NOMO-1 treated with dmso at 0.1 percent for 144 hours (cell line): ENCODE measurements around the gene SREBF1.

Experiments used
- DNase-seq: peaks from one replicate; lab custom pipeline; 2025; ENCODE audit not compliant: unreplicated experiment; lab: John Stamatoyannopoulos, UW

SREBF1 gene

DNA sequence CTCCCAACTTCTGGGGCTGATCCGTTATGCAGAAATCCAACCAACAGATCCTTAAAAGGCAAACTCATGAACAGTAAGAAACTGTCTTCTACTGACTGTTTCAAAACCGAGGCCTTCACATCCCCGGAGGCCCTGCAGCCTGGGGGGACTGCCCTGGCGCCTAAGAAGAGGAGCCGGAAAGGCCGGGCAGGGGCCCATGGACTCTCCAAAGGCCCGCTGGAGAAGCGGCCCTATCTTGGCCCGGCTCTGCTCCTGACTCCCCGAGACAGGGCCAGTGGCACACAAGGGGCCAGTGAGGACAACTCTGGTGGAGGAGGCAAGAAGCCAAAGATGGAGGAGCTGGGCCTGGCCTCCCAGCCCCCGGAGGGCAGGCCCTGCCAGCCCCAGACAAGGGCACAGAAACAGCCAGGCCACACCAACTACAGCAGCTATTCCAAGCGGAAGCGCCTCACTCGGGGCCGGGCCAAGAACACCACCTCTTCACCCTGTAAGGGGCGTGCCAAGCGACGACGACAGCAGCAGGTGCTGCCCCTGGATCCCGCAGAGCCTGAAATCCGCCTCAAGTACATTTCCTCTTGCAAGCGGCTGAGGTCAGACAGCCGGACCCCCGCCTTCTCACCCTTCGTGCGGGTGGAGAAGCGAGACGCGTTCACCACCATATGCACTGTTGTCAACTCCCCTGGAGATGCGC lies 39.5 kb downstream of the SREBF1 start:
- no peak for DNase-seq

DNA sequence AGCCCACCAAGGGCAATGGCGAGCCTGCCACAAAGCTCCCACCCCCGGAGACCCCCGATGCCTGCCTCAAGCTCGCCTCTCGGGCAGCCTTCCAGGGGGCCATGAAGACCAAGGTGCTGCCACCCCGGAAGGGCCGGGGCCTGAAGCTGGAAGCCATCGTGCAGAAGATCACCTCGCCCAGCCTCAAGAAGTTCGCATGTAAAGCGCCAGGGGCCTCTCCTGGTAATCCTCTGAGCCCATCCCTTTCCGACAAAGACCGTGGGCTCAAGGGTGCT lies 40.1 kb downstream of the SREBF1 start:
- DNase-seq: no peak

DNA sequence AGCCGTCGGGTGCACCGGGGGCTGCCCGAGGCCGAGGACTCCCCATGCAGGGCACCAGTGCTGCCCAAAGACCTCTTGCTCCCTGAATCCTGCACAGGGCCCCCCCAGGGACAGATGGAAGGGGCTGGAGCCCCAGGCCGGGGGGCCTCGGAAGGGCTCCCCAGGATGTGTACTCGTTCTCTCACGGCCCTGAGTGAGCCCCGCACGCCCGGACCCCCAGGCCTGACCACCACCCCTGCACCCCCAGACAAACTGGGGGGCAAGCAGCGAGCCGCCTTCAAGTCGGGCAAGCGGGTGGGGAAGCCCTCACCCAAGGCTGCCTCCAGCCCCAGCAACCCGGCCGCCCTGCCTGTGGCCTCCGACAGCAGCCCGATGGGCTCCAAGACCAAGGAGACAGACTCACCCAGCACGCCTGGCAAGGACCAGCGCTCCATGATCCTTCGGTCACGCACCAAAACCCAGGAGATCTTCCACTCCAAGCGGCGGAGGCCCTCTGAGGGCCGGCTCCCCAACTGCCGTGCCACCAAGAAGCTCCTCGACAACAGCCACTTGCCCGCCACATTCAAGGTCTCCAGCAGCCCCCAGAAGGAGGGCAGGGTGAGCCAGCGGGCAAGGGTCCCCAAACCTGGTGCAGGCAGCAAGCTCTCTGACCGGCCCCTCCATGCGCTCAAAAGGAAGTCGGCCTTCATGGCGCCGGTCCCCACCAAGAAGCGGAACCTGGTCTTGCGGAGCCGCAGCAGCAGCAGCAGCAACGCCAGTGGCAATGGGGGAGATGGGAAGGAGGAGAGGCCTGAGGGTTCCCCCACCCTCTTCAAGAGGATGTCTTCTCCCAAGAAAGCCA lies 40.6 kb downstream of the SREBF1 start:
- DNase-seq: no peak

DNA sequence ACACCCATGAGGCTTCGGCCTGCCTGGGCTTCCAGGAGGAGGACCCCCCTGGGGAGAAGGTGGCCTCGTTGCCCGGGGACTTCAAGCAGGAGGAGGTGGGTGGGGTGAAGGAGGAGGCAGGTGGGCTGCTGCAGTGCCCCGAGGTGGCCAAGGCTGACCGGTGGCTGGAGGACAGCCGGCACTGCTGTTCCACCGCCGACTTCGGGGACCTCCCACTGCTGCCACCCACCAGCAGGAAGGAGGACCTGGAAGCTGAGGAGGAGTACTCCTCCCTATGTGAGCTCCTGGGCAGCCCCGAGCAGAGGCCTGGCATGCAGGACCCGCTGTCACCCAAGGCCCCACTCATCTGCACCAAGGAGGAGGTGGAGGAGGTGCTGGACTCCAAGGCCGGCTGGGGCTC lies 41.5 kb downstream of the SREBF1 start:
- no peak for DNase-seq

DNA sequence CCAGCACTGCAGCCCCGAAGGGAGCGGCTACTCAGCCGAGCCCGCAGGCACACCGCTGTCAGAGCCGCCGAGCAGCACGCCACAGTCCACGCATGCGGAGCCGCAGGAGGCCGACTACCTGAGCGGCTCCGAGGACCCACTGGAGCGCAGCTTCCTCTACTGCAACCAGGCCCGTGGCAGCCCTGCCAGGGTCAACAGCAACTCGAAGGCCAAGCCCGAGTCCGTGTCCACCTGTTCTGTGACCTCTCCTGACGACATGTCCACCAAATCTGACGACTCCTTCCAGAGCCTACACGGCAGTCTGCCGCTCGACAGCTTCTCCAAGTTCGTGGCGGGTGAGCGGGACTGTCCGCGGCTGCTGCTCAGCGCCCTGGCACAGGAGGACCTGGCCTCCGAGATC lies 42.4 kb downstream of the SREBF1 start:
- DNase-seq: no peak

DNA sequence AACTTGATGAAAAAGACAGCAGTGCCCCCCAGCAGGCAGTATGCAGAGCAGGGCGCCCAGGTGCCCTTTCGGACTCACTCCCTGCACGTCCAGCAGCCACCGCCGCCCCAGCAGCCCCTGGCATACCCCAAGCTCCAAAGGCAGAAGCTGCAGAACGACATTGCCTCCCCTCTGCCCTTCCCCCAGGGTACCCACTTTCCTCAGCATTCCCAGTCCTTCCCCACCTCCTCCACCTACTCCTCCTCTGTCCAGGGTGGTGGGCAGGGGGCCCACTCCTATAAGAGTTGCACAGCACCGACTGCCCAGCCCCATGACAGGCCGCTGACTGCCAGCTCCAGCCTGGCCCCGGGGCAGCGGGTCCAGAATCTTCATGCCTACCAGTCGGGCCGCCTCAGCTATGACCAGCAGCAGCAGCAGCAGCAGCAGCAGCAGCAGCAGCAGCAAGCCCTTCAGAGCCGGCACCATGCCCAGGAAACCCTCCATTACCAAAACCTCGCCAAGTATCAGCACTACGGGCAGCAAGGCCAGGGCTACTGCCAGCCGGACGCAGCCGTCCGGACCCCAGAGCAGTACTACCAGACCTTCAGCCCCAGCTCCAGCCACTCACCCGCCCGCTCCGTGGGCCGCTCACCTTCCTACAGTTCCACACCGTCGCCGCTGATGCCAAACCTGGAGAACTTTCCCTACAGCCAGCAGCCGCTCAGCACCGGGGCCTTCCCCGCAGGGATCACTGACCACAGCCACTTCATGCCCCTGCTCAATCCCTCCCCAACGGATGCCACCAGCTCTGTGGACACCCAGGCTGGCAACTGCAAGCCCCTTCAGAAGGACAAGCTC lies 43.2 kb downstream of the SREBF1 start:
- no peak for DNase-seq

DNA sequence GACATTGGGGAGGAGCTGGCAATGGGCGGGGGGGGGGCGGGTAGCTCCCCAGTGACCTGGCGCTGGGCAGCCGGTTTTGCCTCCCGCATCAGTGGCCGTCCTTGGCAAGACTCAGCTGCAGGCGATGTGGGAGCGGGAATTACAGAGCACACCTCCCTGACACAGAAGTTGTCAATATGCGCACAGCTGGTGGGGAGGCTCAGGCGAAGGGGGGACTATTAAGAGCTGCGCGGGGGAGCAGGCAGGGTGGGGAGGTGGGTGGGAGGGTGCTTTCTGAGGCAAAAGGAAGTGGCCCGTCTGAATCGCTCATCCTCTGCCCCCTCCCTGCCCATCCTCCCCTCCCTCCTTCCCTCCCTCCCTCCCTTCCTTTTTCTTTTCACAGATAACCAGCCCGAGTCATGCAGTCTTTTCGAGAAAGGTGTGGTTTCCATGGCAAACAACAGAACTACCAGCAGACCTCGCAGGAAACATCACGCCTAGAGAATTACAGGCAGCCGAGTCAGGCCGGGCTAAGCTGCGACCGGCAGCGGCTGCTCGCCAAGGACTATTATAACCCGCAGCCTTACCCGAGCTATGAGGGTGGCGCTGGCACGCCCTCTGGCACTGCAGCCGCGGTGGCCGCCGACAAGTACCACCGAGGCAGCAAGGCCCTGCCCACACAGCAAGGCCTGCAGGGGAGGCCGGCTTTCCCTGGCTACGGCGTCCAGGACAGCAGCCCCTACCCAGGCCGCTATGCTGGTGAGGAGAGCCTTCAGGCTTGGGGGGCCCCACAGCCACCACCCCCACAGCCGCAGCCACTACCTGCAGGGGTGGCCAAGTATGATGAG lies 44.0 kb downstream of the SREBF1 start:
- no peak for DNase-seq

DNA sequence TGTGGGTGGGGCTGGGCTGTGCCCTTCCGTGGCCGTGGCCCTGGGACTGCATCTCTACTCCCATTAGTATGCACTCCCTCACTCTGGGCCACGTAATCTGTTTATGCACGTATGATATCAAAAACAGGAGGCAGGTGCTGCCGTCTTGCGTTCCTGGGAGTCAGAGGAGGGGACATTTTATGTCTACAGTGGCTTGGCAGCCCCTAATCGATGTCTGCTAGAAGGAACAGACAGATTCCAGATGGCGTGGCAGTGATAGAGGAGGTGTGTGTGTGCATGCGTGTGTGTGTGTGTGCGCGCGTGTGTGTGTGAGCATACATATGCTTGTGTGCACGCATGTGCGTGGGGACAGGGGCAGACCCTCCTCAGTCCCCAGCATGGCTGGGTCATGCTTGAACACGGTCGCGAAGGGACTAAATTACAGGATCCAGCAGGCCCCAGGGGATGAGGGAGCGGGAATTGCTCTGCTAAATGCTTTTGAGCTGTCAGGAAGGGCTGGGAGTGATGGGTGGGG lies 44.7 kb downstream of the SREBF1 start:
- DNase-seq: no peak

DNA sequence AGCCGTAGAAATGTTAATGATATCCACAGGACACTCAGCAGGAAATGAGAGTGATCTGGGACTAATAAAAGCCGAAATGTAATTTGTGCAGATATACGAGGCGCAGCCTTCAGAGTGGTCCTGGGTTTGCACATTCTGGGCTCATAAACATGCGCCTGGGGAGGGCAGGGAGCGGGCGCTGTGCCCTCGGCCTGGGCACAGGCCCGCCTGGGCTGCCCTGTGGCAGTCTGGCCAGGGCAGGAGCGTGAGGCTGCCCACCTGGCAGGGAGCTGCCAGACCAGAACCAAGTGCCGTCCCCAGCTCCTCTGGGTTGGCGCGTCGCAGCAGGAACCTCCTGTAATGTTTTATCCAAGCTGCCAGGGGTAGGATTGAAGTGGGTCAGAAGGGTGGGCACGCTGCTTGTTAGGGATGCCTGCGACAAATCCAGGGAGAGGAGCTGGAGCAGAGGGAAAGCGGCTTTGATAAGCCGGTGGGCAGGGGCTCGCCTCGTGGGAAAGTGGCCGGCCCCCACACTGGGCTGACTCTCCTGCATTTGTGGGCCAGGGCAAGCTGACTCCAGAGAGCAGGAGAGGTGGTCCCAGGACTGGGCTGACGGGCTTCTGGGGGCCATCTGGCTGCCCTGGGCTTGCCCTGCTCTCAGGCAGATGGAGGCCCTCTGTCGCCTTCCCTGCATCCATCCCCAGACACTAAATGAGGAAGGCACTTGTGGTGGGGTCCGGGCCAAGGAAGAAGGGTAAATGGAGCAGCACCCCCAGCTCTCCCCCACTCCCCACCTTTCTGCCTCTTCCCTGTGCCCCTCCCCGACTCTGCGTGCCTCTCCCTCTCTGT lies 45.9 kb downstream of the SREBF1 start:
- DNase-seq: no peak

DNA sequence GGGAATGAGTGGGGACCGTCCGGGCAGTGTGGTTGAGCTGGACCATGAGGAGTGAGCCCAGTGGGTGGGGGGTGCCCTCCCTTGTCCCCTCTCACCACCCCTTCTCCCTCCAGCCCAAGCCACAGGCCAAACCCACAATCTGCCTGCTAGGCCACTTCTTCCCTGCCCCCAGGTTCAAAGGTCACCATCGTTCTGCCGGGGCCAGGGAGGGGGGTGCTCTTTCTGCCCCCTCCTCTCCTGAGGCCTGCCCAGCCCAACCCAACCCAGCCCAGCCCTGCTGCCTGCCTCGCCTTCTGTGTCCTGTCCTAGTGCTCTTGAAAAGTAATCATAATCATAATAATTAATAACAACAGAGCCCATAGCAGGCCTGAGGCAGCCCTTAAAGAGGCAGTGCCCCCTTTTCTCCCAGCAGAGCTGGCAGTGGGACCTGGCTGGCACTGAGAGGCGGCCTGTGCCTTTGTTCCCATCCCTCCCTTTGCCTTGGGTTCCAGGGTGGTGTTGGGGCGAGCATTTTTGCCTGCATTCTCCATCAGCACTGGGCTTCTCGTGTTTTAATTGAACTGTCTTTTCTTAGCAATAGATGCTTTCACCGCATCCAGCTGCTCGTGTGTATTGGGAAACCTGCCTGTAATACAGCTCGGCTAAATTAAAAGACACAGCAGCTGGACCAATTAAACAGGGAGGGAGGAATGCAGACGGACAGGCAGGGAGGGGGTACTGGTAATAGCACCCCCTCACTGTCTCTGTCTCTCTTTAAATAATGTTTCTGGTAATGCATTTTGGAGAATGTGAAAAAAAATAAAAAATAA lies 46.8 kb downstream of the SREBF1 start:
- no peak for DNase-seq

DNA sequence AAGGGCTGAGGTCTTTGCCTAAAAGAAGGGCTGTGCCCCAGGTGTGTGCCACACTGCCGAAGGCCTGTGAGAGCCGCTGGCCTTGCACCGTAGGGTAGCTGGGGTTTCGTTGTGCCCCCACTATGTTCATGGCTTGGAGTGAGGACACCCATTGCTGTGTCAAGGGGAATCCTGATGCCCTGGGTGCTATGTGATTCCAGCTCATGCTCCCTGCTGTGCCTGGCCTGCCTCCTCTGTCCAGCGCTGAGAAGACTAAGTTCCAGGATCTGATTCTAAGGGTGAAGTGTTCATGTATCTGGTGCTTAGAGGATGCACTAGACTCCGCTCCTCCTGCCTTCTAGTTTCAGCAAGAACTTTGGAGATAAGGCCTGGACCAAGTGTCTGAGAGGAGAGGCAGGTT lies 47.4 kb downstream of the SREBF1 start:
- DNase-seq: no peak

DNA sequence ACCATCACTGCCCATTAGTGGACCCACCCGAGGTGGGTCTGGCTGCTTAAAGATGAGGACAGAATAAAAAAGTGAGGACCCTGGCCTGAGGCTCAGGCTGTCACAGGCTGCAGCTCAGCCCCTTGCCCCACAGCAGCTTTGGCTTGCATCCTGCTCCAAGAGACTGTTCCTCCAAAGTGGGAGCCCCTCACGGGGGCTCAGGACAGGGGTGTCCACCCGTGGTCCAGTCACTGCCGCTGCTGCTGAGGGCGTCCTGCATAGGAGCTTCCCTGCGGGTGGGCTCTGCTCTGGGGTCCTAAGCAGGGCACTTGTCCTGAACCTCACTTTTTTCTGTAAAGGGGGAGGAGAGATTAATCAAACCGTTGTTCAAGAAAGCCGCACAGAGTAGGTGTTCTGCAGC lies 47.8 kb downstream of the SREBF1 start:
- no peak for DNase-seq

DNA sequence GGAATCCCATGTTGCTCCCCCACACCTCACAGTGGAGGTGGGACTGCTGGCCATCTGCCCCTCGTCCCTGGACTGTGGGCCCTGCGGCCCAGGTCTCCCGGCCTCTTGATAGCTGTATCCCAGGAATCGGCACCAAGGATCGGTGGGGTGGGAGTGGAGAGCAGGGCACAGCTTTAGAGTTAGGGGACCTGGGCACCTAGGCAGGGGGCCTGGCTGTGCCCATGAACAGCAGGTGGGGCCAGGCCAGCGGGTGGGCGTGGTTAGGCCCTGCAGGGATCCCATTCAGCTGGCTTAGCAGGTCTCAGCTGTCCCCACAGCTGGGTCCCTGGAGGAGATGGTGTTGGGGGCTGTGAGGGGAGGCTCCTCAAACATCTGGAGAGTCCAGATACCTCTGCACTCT lies 49.2 kb downstream of the SREBF1 start:
- DNase-seq: no peak

DNA sequence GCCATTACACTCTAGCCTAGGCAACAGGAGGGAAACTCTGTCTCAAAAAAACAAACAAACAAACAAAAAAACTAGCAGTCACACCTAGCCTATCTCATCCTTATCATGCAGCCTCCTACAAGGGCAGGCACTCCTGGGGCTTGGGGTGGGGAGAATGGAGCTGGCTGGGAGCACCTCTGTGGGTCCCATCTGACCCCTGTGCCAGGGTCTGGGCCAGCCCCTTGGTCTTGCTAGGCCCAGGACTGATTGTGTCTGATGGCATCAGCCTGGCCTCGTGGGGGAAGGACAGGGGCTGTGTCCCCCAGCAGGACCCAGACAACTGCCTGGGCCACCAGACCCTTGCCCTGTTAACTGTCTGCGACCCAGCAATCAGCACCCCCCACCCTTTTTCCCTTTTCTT lies 49.8 kb downstream of the SREBF1 start:
- no peak for DNase-seq

DNA sequence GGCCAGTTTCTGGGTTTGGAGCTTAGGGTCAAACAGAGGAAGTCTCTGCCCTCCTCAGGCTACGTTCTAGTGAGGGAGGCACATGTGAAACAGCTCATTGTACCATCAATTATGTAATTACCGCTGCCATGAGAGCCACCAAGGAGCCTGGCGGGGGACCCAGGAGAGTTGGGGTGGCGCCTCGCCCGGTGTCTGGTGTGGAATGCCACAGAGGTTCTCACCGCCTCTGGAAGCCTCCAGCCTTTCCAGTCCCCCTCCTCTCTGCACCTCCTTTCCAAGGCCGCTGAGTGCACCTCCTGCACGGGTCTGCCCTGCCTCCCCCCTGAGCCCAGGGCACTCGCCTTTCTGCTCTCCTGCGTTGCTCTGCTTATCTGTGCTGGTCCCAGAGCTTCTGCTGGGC lies 51.4 kb downstream of the SREBF1 start:
- DNase-seq: no peak

DNA sequence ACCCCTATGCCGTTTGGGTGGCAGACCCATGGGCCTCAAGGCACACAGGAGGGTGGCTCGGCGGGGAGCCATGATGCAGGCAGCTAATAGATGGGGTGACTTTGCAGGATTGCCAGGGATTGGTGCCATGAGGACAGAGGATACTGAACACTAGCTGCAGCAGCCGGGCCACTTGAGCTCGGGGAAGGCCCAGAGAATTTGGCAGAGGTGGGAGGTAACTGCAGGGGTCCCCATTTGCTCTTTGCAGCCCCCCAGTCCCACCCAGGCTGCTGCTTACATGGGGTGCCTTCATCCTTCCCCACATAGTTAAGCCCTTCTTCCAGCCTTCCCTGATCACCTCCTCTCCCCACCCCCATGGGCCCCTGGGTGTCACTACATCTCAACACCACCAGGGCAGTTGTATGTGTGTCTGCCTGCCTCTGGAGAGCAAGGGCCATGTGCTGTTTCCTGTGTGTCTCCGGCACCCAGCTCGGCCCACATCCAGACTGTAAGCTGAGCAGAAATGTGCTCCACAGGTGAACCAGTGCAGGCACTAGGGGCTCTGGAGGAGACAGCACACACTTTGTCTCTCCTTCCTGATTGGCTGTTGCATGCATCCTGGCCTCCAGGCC lies 52.0 kb downstream of the SREBF1 start:
- DNase-seq: no peak

DNA sequence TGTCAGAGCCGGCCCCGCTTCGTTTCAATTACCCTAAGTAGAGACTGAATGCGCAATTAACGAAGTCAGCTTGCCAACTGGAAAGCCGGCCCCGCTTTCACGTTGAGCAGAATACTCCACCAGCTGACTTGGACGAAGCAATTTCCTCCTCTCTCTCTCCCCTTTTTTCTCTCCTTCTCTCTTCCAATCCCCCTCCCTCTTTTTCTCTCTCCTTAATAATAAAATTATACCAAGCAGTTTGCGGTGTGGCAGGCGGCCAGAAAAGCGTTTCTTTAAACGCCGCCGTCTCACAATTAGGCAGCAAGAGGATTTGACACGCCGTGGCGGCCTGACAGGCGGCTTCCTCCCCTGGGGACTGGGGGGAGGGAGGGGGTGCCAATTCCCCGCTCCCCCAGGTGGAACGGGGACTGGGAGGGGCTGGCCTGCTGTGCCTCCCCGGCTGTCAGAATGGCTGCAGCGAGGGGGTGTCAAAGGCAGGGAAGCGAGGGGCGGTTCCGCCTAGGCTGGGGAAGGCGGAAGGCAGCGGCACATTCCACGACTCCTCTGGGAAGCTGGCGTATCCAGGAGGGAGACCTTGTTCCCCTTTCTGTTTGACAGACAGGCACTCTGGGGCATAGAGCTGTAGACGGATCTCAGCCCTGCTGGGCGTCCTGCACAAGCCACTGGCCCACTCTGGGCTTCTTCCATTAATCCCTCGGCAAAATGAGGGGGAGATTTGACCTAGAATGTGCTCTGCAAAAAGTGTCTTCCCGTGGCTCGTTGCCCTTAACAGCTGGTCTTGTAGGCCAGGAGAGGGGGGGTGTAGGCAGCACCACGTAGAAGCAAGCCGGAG lies 52.7 kb downstream of the SREBF1 start:
- no peak for DNase-seq
